ENCODE measurements around the gene ADAM10. TPM values are rescaled to one million over a fixed set of nuclear protein-coding genes. Genes with fewer than 3 reads are reported as not detected.

ADAM10 gene
- total RNA-seq, 1 experiment from 2014 or later = 170 TPM

GRCh38 chr15:58736018-58736643, 13.4 kb downstream of the ADAM10 start:
- Histone ChIP-seq H3K27me3 (replicated peaks; ENCODE audit: control insufficient read depth, insufficient read depth, low read length) (no peaks in the 10 kb centered on the region), H3K36me3 (ENCODE audit: control insufficient read depth, insufficient read depth, low read length) (no peaks in the 10 kb centered on the region), H3K4me3 (ENCODE audit: low read depth, low read length) (no peak overlapping the region), H3K4me1 (peaks cover 16% of the 10 kb centered on the region), H3K9me3 (no peaks in the 10 kb centered on the region)
- intact Hi-C loops (cut with micrococcal nuclease; ENCODE audit: unreplicated experiment) = no loop called here
- Mint-ChIP-seq H3K36me3 (ENCODE audit: insufficient read depth, unreplicated experiment) (peaks cover 5% of the 10 kb centered on the region), H3K27ac (ENCODE audit: unreplicated experiment) (no peak overlapping the region), H3K9me3 (ENCODE audit: unreplicated experiment) (no peaks in the 10 kb centered on the region), H3K27me3 (ENCODE audit: insufficient read depth, unreplicated experiment) (no peaks in the 10 kb centered on the region), H3K4me1 (ENCODE audit: low read depth, unreplicated experiment) (peaks cover 20% of the 10 kb centered on the region), H3K4me3 (ENCODE audit: unreplicated experiment) (no peak overlapping the region)
- no peak for TF ChIP-seq CTCF (IDR thresholded peaks at IDR 0.05; ENCODE audit: insufficient read depth in 1 of 2, low read depth in 1 of 2, low read length in 1 of 2, severe bottlenecking in 1 of 2, unreplicated experiment in 1 of 2)
- no TSS peak for BruUV-seq (replicated peaks)
- ChIA-PET CTCF (no interaction called here), POLR2A (no interaction called here)
- DNase-seq = no peak

GRCh38 chr15:58734859-58735258, 14.6 kb downstream of the ADAM10 start:
- H3K36me3 ChIP-seq (ENCODE audit: control insufficient read depth, insufficient read depth, low read length) = no peaks in the 10 kb centered on the region
- DNase-seq = peak; percentile 29 to 47
- no peak overlapping the region for H3K4me3 ChIP-seq (ENCODE audit: low read depth, low read length)
- Mint-ChIP-seq H3K4me3 (ENCODE audit: unreplicated experiment) (no peak overlapping the region), H3K4me1 (ENCODE audit: low read depth, unreplicated experiment) (peaks cover 20% of the 10 kb centered on the region), H3K27me3 (ENCODE audit: insufficient read depth, unreplicated experiment) (no peaks in the 10 kb centered on the region), H3K27ac (ENCODE audit: unreplicated experiment) (peak overlapping the region; percentile 25), H3K9me3 (ENCODE audit: unreplicated experiment) (no peaks in the 10 kb centered on the region), H3K36me3 (ENCODE audit: insufficient read depth, unreplicated experiment) (peaks cover 5% of the 10 kb centered on the region)
- no peaks in the 10 kb centered on the region for H3K9me3 ChIP-seq
- POLR2A ChIA-PET = interaction anchor here (0.8 kb wide), 1 partner anchor 15 kb away, joined by 30 read pairs; the partner anchor contains the start of gene ADAM10
- peaks cover 16% of the 10 kb centered on the region for H3K4me1 ChIP-seq
- CTCF ChIA-PET = interaction anchor here (1.3 kb wide), 1 partner anchor 16 kb away, joined by 4 read pairs; no protein-coding TSS in a partner anchor
- intact Hi-C loops (cut with micrococcal nuclease; ENCODE audit: unreplicated experiment) = no loop called here
- no TSS peak for BruUV-seq (replicated peaks)
- TF ChIP-seq CTCF (IDR thresholded peaks at IDR 0.05; ENCODE audit: insufficient read depth in 1 of 2, low read depth in 1 of 2, low read length in 1 of 2, severe bottlenecking in 1 of 2, unreplicated experiment in 1 of 2) = no peak
- no peaks in the 10 kb centered on the region for H3K27me3 ChIP-seq (replicated peaks; ENCODE audit: control insufficient read depth, insufficient read depth, low read length)

- Histone ChIP-seq H3K27me3 (replicated peaks; ENCODE audit: control insufficient read depth, insufficient read depth, low read length) (no peaks in the 10 kb centered on the region), H3K4me1 (peaks cover 11% of the 10 kb centered on the region), H3K4me3 (ENCODE audit: low read depth, low read length) (no peak overlapping the region), H3K9me3 (no peaks in the 10 kb centered on the region), H3K36me3 (ENCODE audit: control insufficient read depth, insufficient read depth, low read length) (no peaks in the 10 kb centered on the region)
- BruUV-seq (replicated peaks) = no TSS peak
- intact Hi-C loops (cut with micrococcal nuclease; ENCODE audit: unreplicated experiment) = no loop called here
- POLR2A ChIA-PET = interaction anchor here (1.2 kb wide), 1 partner anchor 10 kb away, joined by 6 read pairs; no protein-coding TSS in a partner anchor
- TF ChIP-seq CTCF (IDR thresholded peaks at IDR 0.05; ENCODE audit: insufficient read depth in 1 of 2, low read depth in 1 of 2, low read length in 1 of 2, severe bottlenecking in 1 of 2, unreplicated experiment in 1 of 2) = no peak
- no peak overlapping the region for H3K4me3 Mint-ChIP-seq (ENCODE audit: unreplicated experiment)
- peak overlapping the region; percentile 55 for H3K27ac Mint-ChIP-seq (ENCODE audit: unreplicated experiment)
- no peaks in the 10 kb centered on the region for H3K27me3 Mint-ChIP-seq (ENCODE audit: insufficient read depth, unreplicated experiment)
- CTCF ChIA-PET = no interaction called here
- peaks cover 13% of the 10 kb centered on the region for H3K4me1 Mint-ChIP-seq (ENCODE audit: low read depth, unreplicated experiment)
- H3K9me3 Mint-ChIP-seq (ENCODE audit: unreplicated experiment) = no peaks in the 10 kb centered on the region
- H3K36me3 Mint-ChIP-seq (ENCODE audit: insufficient read depth, unreplicated experiment) = peaks cover 5% of the 10 kb centered on the region
- DNase-seq = no peak
Observed at GRCh38 chr15:58732625-58733363, 16.7 kb downstream of the ADAM10 start.
